ENCODE data around the gene RPL13.

The RPL13 gene

DNA sequence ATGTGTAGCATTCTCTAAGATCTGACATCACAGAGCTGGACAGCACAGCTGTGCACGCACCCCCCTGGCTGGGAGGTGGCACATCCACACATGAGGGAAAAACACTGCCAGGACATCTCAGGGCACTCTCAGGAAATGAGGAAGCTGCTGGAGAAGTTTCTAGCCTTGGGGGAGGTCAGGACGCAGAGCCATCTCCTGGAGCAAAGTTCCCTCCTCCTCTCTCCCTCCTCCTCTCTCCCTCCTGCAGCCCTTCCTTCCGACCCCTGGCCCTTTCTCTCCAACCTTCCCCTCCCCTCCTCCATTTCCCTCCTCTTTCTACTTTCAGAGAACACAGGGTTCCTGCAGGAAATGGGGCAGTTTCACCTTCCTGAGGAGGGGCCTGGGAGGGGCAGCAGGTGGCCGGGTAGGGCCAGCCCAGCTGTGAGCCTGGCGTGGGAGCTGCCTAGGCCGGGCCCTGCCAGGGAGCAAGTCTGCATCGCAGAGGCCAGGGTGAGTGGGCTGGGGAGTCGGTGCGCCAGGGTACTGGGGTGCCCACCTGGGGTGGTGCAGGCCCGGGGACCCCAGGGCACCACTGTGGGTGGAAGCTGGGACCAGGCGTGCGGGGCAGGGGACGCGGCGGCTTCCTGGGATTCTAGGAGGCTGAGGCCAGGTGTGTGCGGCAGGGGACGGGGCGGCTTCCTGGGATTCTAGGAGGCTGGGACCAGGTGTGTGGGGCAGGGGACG lies 52.9 kb downstream of the RPL13 start, which contains the start of gene DPEP1:
DPEP1 (plus strand) TSS at position 412 of the 723 bp plus-strand sequence. CDS start 16,769 bp downstream, outside the sequence.
- H3K4me3 ChIP-seq (ENCODE audit: low read depth, low read length), result no peak within 1 kb of the TSS
- DNase-seq (ENCODE audit: low read depth), result no peak
- TF ChIP-seq, protein P1, sequence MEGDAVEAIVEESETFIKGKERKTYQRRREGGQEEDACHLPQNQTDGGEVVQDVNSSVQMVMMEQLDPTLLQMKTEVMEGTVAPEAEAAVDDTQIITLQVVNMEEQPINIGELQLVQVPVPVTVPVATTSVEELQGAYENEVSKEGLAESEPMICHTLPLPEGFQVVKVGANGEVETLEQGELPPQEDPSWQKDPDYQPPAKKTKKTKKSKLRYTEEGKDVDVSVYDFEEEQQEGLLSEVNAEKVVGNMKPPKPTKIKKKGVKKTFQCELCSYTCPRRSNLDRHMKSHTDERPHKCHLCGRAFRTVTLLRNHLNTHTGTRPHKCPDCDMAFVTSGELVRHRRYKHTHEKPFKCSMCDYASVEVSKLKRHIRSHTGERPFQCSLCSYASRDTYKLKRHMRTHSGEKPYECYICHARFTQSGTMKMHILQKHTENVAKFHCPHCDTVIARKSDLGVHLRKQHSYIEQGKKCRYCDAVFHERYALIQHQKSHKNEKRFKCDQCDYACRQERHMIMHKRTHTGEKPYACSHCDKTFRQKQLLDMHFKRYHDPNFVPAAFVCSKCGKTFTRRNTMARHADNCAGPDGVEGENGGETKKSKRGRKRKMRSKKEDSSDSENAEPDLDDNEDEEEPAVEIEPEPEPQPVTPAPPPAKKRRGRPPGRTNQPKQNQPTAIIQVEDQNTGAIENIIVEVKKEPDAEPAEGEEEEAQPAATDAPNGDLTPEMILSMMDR (conservative IDR thresholded peaks at IDR 0.05; ENCODE audit: low read depth, low read length), result no peak

GRCh38 chr16:89613954-89614459 lies 53.5 kb downstream of the RPL13 start:
- H3K4me3 ChIP-seq (ENCODE audit: low read depth, low read length), result no peak overlapping the region
- DNase-seq (ENCODE audit: low read depth), result no peak
- TF ChIP-seq, protein P1 (conservative IDR thresholded peaks at IDR 0.05; ENCODE audit: low read depth, low read length), result no peak
